GM18517 (cell line): ENCODE measurements around the gene PRKAG2.

Experiments
- ATAC-seq: cut with Tn5 transposase; IDR thresholded peaks from one replicate; pipeline ENCODE4 v1.9.1; 2021; ENCODE audit warnings: mild to moderate bottlenecking, moderate library complexity; ENCODE audit not compliant: unreplicated experiment

Gene PRKAG2

GRCh38 chr7:151716323-151716722, 160.6 kb downstream of the PRKAG2 start:
- ATAC-seq = no peak

GRCh38 chr7:151715666-151716315, 161.1 kb downstream of the PRKAG2 start:
- ATAC-seq = no peak

GRCh38 chr7:151714201-151714600, 162.7 kb downstream of the PRKAG2 start:
- ATAC-seq = no peak

GRCh38 chr7:151712810-151713125, 164.1 kb downstream of the PRKAG2 start:
- ATAC-seq = no peak

- ATAC-seq = no peak
These were observed 164.8 kb downstream of the PRKAG2 start for GRCh38 chr7:151711906-151712809.

GRCh38 chr7:151711435-151711872, 165.5 kb downstream of the PRKAG2 start:
- no peak for ATAC-seq

GRCh38 chr7:151710646-151711434, 166.1 kb downstream of the PRKAG2 start:
- ATAC-seq = no peak

- no peak for ATAC-seq
These were observed 166.7 kb downstream of the PRKAG2 start for GRCh38 chr7:151710121-151710640.

GRCh38 chr7:151709141-151710038, 167.5 kb downstream of the PRKAG2 start:
- no peak for ATAC-seq

- no peak for ATAC-seq
These were observed 168.3 kb downstream of the PRKAG2 start for GRCh38 chr7:151708610-151709009.

- no peak for ATAC-seq
These were observed 169.2 kb downstream of the PRKAG2 start for GRCh38 chr7:151707757-151708156.

GRCh38 chr7:151707105-151707469, 169.8 kb downstream of the PRKAG2 start:
- ATAC-seq = no peak

- no peak for ATAC-seq
These were observed 170.4 kb downstream of the PRKAG2 start for GRCh38 chr7:151706277-151707104.

GRCh38 chr7:151705636-151706276, 171.2 kb downstream of the PRKAG2 start:
- no peak for ATAC-seq

GRCh38 chr7:151704960-151705635, 171.8 kb downstream of the PRKAG2 start:
- ATAC-seq = no peak

GRCh38 chr7:151704299-151704959, 172.5 kb downstream of the PRKAG2 start:
- no peak for ATAC-seq

- ATAC-seq = no peak
These were observed 174.0 kb downstream of the PRKAG2 start for GRCh38 chr7:151702961-151703360.
